ENCODE data around the gene OPN5.

GRCh38 chr6:47767102-47767501 is 14.7 kb upstream of the OPN5 start:
- no peak for TF ChIP-seq CTCF (IDR thresholded peaks at IDR 0.05 in 4 of 5, conservative IDR thresholded peaks at IDR 0.05 in 1 of 5)
- no peak for TF ChIP-seq POLR2A (IDR thresholded peaks at IDR 0.05)

Measured in gastrocnemius medialis (tissue), 4 donors.